Melanocyte of skin (primary cell): ENCODE measurements around the gene WDR82. TPM values are rescaled to one million over a fixed set of nuclear protein-coding genes. Genes with fewer than 3 reads are reported as not detected.

Experiments used
- small RNA-seq, 2 donors: library from RNA; depleted of rRNA; stranded (forward); fragments of <200 nt; gene quantifications; one replicate each; pipeline ENCODE3, GENCODE V24; 2012
- total RNA-seq, 2 donors: library from RNA; depleted of rRNA; stranded (reverse); fragments of >200 nt; gene quantifications; 2 replicates each; pipeline ENCODE4 v1.2.3, GENCODE V29; 2012

The WDR82 gene, protein sequence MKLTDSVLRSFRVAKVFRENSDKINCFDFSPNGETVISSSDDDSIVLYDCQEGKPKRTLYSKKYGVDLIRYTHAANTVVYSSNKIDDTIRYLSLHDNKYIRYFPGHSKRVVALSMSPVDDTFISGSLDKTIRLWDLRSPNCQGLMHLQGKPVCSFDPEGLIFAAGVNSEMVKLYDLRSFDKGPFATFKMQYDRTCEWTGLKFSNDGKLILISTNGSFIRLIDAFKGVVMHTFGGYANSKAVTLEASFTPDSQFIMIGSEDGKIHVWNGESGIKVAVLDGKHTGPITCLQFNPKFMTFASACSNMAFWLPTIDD
- 10 to 100 TPM; 46.1 to 63.3 TPM for total RNA-seq

DNA sequence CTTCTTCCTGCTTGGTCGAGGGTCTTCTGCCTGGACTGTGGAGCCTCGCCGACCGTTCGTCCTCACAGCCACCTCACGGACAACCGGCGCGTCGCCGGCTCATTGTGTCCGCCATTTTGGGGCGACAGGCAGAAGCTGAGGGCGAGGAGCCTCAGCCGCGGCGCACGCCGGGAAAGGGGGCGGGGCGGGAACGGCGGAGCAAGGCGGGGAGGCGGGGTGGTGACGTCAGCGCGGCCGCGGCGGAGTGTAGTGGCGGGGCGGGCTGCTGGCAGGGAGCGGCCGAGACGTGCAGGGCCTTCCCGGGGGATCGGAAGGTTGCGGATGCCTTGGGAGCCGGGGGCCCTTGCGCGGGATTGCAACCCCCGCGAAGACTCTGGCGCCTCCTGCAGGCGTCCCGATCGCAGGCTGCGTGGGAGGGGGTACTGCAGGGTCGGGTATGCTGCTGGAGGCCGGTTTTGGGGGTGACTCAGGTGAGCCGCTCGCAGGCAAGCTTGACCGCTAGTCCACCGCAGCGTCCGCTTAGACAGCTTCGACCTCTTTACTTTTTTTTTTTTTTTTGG is at the start of gene WDR82:
TSS of gene WDR82 (minus strand) at position 140 of the 560 bp plus-strand sequence. CDS start 288 bp downstream, outside the sequence.

DNA sequence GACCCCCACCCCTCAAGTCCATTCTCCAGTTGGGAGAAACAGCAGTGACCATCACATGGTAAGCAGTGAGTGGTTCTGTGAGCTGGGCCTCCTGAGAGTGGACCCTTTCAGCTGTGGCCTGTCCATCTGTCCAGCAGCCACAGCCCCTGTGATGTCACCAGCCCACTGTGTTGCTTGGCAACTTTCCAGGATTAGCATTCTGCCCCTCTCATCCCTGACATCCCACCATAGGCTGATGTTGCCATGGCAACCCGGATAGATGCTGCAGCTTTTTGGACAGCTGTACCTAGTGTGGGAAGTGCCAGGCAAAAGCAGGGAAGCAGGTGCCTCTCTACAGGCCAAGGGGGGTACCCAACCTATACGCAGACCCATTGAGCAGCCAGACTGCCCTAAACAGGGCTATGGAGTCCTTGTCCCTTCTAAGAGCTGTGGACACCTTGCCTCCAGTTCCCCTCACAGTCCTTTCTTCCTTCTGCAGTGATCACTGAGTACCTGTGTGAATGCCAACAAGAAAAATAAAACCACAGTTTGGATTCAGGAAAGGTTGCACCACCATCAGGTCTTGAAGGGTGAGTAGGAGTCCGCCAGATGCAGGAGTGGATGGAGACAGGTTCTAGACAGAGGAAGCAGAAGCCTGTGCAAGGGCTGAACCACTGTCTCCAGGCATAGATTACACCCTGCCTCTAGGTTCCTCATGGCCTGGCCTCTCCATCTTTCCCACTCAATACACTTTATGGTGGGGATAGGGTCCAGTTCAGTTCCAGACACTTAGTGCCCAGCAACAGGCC is 37.7 kb upstream of the WDR82 start, which contains the start of gene DNAH1:
TSS of gene DNAH1 (plus strand) at position 343 of the 788 bp plus-strand sequence. CDS start 6,124 bp downstream, outside the sequence.

DNA sequence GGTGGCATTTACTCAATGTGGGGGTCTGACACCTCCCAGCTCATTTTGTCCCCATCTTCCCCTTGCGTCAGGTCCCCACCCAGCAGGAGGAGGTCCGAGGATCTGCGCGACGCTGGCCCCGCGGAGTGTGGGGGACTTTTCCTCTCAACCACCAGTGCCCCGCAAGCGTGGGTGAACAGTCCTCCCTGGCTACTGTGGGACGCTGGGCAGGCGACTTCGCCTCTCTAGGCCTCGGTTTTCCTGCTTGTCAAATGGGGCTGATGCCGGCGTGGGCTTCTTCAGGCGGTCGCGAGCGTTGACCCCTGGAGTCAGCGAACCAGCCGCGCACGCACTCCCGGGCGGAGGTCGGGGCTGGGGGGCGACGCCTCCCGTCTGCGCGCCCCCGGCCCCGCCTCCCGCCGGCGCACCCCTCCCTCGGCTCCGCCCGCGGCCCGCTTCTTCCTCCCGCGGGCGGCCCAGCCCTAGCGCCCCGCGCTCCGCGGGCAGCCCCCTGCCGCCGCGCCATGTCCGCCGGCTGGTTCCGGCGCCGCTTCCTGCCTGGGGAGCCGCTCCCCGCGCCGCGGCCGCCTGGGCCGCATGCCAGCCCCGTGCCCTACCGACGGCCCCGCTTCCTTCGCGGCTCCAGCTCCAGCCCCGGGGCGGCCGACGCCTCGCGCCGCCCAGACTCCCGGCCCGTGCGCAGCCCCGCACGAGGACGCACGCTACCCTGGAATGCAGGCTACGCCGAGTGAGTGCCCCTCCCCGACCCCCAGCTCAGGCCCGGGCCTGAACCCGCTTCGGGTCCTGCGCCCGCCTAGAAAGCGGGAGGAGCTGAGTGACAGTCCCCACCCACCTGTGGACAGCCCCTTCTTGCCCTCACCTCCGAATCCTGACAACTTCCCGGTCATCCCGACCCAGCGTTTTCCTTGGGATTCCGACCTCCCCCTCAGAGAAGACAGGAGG is 32.9 kb downstream of the WDR82 start, which contains the start of gene PPM1M:
TSS of gene PPM1M (plus strand) at position 438 of the 942 bp plus-strand sequence. CDS start at position 504, 66 bp downstream.

DNA sequence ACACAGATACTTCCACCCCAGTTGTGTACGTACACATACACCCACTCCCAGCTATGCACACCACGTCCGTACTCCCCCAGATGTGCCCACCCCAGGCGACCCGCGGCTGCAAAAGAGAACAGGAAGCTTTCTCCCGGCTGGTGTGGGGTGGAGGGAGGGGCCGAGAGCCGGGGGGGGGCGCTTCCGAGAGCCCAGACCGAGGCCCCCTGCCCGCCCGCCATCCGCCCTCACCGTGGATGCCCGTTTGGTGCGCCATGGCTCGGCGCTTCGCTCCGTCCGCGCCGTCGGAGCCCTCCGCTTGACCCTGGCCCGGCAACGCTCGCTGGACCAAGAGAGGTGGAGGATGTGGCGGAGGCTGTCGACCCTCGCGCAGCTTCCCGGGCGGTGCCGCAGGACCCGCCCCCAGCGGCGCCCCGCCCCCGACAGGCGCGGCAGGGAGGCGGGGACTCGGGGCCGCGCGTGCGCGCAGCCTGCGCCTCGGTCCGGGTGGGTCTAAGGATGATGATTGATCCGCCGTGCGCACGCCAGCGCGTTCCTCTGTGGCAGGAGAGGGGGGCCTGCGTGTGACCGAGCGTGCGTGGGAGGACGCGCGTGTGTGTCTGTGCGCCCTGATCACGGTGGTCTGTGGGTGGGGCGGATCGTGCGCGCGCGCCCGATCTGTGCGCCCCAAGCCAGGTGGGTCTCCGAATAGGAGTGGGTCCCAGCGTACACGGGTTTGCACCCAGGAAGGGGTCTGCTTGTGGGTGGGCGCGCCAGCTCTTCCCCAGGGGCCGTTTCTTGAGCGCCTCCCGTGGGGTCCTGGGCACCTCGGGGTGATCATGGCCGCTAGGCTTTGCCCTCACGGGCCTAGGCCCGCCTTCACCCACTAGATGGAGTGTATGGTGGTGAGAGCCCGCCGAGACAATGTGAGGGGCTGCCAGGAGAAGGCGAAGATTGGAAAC is 39.4 kb downstream of the WDR82 start, which contains the start of gene TWF2:
TSS of gene TWF2 (minus strand) at position 398 of the 941 bp plus-strand sequence. CDS start at position 256, 142 bp downstream.

DNA sequence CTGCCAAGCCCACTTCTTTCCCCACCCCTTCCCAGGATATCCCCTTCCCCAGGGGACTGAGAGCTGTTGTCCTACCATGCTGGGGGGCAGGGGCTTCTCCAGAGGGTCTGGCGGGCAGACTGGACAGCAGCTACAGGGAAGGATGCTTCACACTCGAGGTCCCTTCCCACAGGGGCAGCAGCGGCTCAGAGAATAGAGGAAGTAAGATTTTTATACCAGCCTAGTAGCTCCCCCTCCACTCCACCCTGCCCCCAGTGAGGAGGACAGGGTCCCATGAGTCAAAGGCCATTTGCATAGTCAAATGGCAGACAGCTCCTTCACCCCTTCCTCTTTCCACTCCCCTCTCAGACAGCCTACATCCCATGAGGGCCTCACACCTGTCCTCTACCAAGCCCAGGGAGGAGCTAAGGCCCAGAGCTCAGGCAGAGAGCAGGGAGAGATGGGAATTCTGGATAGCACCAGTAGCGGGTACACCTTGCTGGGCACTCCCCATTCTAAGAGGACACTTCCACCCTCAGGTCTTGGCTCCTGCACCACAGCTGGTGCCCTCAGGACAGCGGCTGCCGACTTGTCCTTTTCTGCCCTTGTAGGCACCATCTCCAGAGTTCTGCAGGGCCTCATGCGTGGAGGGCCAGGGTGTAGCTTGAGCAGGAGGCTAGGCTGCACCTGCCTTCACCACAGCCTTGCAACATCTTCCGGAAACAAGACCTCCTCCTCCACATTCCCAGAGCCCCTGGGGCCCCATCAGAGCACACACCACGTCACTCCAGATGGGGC is 52.8 kb downstream of the WDR82 start, which contains the start of gene TLR9:
TSS of gene TLR9 (minus strand) at position 194 of the 777 bp plus-strand sequence. CDS start at position 78, 116 bp downstream.

Small RNA genes lying within 50 kb of the gene (small RNA-seq; reads per million reads assigned to genes)
- gene MIR135A1 (0 reads per million in 2 donors), gene MIRLET7G (3,223 to 5,178 reads per million in 2 donors)

Other genes with a start within 250 kb of the WDR82 start
- 10 to 100 TPM in 1 of 2 donors, 1 to 10 TPM in 1; 7.9 to 15.0 TPM for gene DUSP7, start 222.1 kb downstream of the WDR82 start, total RNA-seq
- gene POC1A, start 124.2 kb downstream of the WDR82 start, total RNA-seq = 10 to 100 TPM in 1 of 2 donors, 1 to 10 TPM in 1; 7.9 to 16.3 TPM
- gene ALAS1, start 80.5 kb downstream of the WDR82 start, total RNA-seq = 10 to 100 TPM; 74.6 to 80.9 TPM
- not detected for gene TLR9, start 53.0 kb downstream of the WDR82 start, total RNA-seq
- 100 to 1,000 TPM in 1 of 2 donors, 10 to 100 TPM in 1; 75.0 to 145 TPM for gene TWF2, start 39.5 kb downstream of the WDR82 start, total RNA-seq
- 1 to 10 TPM; 5.5 to 6.7 TPM for gene PPM1M, start 32.9 kb downstream of the WDR82 start, total RNA-seq
- gene GLYCTK, start 9.2 kb upstream of the WDR82 start, total RNA-seq = 10 to 100 TPM in 1 of 2 donors, 1 to 10 TPM in 1; 10.0 to 11.0 TPM
- 1 to 10 TPM; 2.0 to 4.8 TPM for gene DNAH1, start 37.7 kb upstream of the WDR82 start, total RNA-seq
- 10 to 100 TPM; 74.0 to 76.9 TPM for gene BAP1, start 131.4 kb upstream of the WDR82 start, total RNA-seq
- 10 to 100 TPM; 10.3 to 11.4 TPM for gene PHF7, start 132.0 kb upstream of the WDR82 start, total RNA-seq
- gene SEMA3G, start 166.5 kb upstream of the WDR82 start, total RNA-seq = under 1 TPM in 1 of 2 donors, not detected in 1; under 0.01 TPM
- gene TNNC1, start 175.4 kb upstream of the WDR82 start, total RNA-seq = under 1 TPM in 1 of 2 donors, not detected in 1; 0.34 TPM
- gene NISCH, start 177.0 kb upstream of the WDR82 start, total RNA-seq = 10 to 100 TPM; 43.6 to 50.6 TPM
- under 1 TPM; under 0.01 to 0.33 TPM for gene STAB1, start 216.7 kb upstream of the WDR82 start, total RNA-seq